Left ventricle myocardium inferior (tissue), 1 donor: ENCODE data around the gene DSTYK. TPM values are rescaled to one million over a fixed set of nuclear protein-coding genes. Genes with fewer than 3 reads are reported as not detected.

Experiments used
- DNase-seq: peaks from one replicate; pipeline ENCODE4 v3.0.0-alpha.2; 2020
- H3K27ac ChIP-seq: fragments of 200-600 bp; replicated peaks from 2 replicates; pipeline ENCODE4 v1.8.0; 2021
- H3K27me3 ChIP-seq: fragments of 200-600 bp; 2 replicates; pipeline ENCODE4 v1.8.0; 2021; ENCODE audit warnings: low read depth
- H3K36me3 ChIP-seq: fragments of 200-600 bp; 2 replicates; pipeline ENCODE4 v1.8.0; 2021
- H3K4me1 ChIP-seq: fragments of 200-600 bp; 2 replicates; pipeline ENCODE4 v1.8.0; 2021
- H3K4me3 ChIP-seq: fragments of 200-600 bp; 2 replicates; pipeline ENCODE4 v1.8.0; 2021; ENCODE audit warnings: mild to moderate bottlenecking, moderate library complexity
- H3K9me3 ChIP-seq: fragments of 200-600 bp; replicated peaks from 2 replicates; pipeline ENCODE4 v1.8.0; 2021
- CTCF ChIP-seq: fragments of 200-600 bp; IDR thresholded peaks from 2 replicates; pipeline ENCODE4 v1.8.0; 2021; ENCODE audit warnings: antibody characterized with exemption, mild to moderate bottlenecking, borderline replicate concordance
- intact Hi-C: fragments of 100-400 bp; cut with micrococcal nuclease; formaldehyde crosslinking; loops from one replicate; pipeline ENCODE4 v1.11.0; 2022
- total RNA-seq: library from RNA; stranded (reverse); fragmentation: NEBNext Ultra II Directional; extraction: Animal tissue kit (Norgen Biotek cat#: 25700); gene quantifications from one replicate; pipeline ENCODE4 v1.2.1, GENCODE V29; 2021
- donor health status: DM: no; HTN: yes; CAD: no; lungs with severe emphysema.

The DSTYK gene
- total RNA-seq, 1 donor from 2014 or later = 6.3 TPM

GRCh38 chr1:205152505-205152904, 59.0 kb downstream of the DSTYK start:
- peaks cover 3% of the 10 kb centered on the region for H3K4me1 ChIP-seq
- DNase-seq = no peak
- no peak overlapping the region for H3K27ac ChIP-seq
- no peaks in the 10 kb centered on the region for H3K27me3 ChIP-seq
- TF ChIP-seq CTCF = no peak
- intact Hi-C loops = no loop called here
- H3K9me3 ChIP-seq = peaks cover 5% of the 10 kb centered on the region
- no peak overlapping the region for H3K4me3 ChIP-seq
- peaks cover 90% of the 10 kb centered on the region for H3K36me3 ChIP-seq

DNA sequence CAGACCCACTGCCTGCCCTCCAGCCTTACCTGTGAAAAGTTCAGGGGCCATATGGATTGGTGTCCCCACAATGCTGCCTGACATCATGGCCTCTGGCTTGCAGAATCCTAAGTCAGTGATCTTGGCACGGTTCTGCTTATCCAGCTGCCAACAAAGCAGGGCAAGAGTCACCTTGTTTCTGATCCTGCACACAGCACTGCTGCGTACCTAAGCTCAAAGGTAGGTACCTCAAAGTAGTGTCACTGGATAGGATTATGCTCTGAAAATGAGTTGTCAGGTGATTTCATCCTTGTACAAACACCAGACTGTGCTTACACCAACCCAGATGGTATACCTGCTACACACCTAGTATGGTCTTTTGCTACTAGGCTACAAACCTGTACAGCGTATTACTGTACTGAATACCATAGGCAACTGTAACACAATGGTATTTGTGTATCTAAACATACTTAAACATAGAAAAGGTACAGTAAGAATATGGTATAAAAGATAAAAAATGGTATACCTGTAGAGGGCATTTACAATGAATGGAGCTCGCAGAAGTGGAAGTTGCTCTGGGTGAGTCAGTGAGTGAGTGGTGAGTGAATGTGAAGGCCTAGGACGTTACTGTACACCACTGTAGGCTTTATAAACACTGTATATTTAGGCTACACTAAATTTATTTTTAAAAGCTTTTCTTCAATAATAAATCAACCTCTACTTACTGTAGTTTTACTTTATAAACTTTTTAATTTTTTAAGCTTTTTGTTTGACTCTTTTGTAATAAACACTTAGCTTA, 60.7 kb downstream of the DSTYK start:
- Histone ChIP-seq H3K4me1 (peaks cover 3% of the 10 kb centered on the region), H3K27me3 (no peaks in the 10 kb centered on the region), H3K9me3 (peaks cover 2% of the 10 kb centered on the region), H3K36me3 (peaks cover 83% of the 10 kb centered on the region), H3K4me3 (no peak overlapping the region), H3K27ac (no peak overlapping the region)
- TF ChIP-seq CTCF = no peak
- DNase-seq = no peak
- intact Hi-C loops = no loop called here

- no peak overlapping the region for H3K27ac ChIP-seq
- no peak for TF ChIP-seq CTCF
- no peaks in the 10 kb centered on the region for H3K27me3 ChIP-seq
- no peaks in the 10 kb centered on the region for H3K9me3 ChIP-seq
- H3K4me3 ChIP-seq = no peak overlapping the region
- intact Hi-C loops = loop anchor here (10.0 kb wide), 1 partner anchor 107 kb away; no protein-coding TSS in a partner anchor
- no peak for DNase-seq
- peaks cover 53% of the 10 kb centered on the region for H3K36me3 ChIP-seq
- H3K4me1 ChIP-seq = peaks cover 13% of the 10 kb centered on the region
Observed at GRCh38 chr1:205147191-205147835, 64.2 kb downstream of the DSTYK start.

DNA sequence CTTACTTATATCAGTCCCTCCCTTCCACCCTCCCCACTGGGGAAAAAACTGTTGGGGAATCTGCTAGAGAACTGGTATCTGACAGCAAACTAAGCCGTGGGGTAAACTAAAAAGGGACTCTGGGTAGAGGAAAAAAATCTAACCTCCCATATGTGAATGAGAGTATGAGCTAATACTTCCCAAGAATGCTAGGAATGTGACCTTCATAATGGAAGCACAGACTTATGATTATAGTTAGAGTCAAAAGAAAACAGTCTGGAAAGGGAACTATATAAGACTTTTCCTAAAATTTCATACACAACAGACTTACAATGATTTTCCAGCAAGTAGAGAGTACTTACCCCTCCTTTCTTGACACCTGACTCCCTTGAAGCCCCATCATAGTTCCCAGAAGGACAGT, 66.8 kb downstream of the DSTYK start:
- Histone ChIP-seq H3K27ac (peak overlapping the region; percentile 41), H3K4me3 (no peak overlapping the region), H3K9me3 (no peaks in the 10 kb centered on the region), H3K27me3 (no peaks in the 10 kb centered on the region), H3K4me1 (peaks cover 21% of the 10 kb centered on the region), H3K36me3 (peaks cover 29% of the 10 kb centered on the region)
- no peak for DNase-seq
- intact Hi-C loops = loop anchor here (10.0 kb wide), 1 partner anchor 110 kb away; no protein-coding TSS in a partner anchor
- TF ChIP-seq CTCF = no peak

DNA sequence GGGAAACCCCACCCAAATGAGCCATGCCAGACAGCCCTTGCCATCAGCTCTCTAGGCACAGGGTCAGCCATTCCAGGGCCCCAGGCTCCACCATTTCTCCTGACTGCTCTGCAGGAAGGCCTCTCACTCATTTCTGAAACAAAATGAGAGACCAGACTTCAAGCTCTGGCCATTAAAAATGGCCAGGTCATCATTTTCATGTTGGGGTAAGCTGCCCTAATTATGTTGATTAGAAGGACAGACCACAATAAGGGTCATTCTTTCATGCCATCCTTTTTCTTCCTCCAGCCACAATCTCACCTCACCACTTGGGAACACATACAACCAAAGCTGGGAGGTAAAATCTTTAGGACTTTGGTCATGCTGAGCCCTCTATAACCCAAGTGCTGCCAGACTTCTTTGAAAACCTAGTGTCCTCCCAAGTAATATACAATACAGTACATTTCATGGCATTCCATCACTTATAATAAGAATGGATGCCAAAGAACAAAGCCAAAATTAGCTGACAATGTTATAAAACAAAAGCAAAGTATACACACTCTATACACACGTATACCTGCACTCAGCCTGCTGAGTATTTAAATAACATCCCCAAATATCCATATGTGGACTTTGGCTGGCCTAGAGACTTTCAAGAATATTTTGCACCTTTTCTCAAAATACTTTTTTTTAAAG, 67.3 kb downstream of the DSTYK start:
- Histone ChIP-seq H3K4me1 (peaks cover 21% of the 10 kb centered on the region), H3K27ac (peak overlapping the region; percentile 41), H3K36me3 (peaks cover 24% of the 10 kb centered on the region), H3K9me3 (no peaks in the 10 kb centered on the region), H3K27me3 (no peaks in the 10 kb centered on the region), H3K4me3 (no peak overlapping the region)
- no peak for TF ChIP-seq CTCF
- intact Hi-C loops = loop anchor here (10.0 kb wide), 1 partner anchor 111 kb away; no protein-coding TSS in a partner anchor
- DNase-seq = no peak
